Natural killer cell (primary cell): ENCODE measurements around the gene PLCB1. TPM values are rescaled to one million over a fixed set of nuclear protein-coding genes. Genes with fewer than 3 reads are reported as not detected.

Source experiments
- ATAC-seq, 3 donors: fragments of 150-1000 bp in 2 of 3; fragments of 200-7000 bp in 1 of 3; cut with Tn5 transposase; 1 replicate in 1 of 3; 2 replicates in 2 of 3; pipeline ENCODE4 v1.10.0; 2021; ENCODE audit warnings: mild to moderate bottlenecking in 2 of 3, moderate library complexity in 2 of 3
- DNase-seq, 2 donors: peaks; one replicate each; pipeline versions ENCODE4 v3.0.0 to v3.0.0-alpha.2; 2013 to 2021; ENCODE audit warnings: mixed read lengths in 1 of 2
- H3K27ac ChIP-seq: one replicate; pipeline ENCODE4 v1.5.1; 2013; ENCODE audit warnings: mild to moderate bottlenecking, low read length
- H3K27me3 ChIP-seq: one replicate; pipeline ENCODE4 v1.6.1; 2013; ENCODE audit warnings: low read length; ENCODE audit not compliant: control insufficient read depth, insufficient read depth
- H3K36me3 ChIP-seq: one replicate; pipeline ENCODE4 v1.6.1; 2013; ENCODE audit warnings: low read length; ENCODE audit not compliant: control insufficient read depth, insufficient read depth
- H3K4me1 ChIP-seq: one replicate; pipeline ENCODE4 v1.6.1; 2013; ENCODE audit warnings: low read length; ENCODE audit not compliant: control insufficient read depth, insufficient read depth
- H3K4me3 ChIP-seq: one replicate; pipeline ENCODE4 v1.5.1; 2013; ENCODE audit warnings: low read length
- H3K9me3 ChIP-seq: one replicate; pipeline ENCODE4 v1.6.1; 2013; ENCODE audit warnings: low read length; ENCODE audit not compliant: control insufficient read depth, insufficient read depth
- H3K27ac Mint-ChIP-seq, 2 donors: one replicate each; pipeline ENCODE4 v1.8.0; 2022; ENCODE audit warnings: mild to moderate bottlenecking in 2 of 2, mixed read lengths in 2 of 2, moderate library complexity in 1 of 2
- H3K27me3 Mint-ChIP-seq, 2 donors: one replicate each; pipeline ENCODE4 v1.8.0; 2022; ENCODE audit warnings: low read depth in 2 of 2, mixed read lengths in 2 of 2
- H3K36me3 Mint-ChIP-seq: one replicate; pipeline ENCODE4 v1.8.0; 2022; ENCODE audit warnings: mixed read lengths
- H3K4me1 Mint-ChIP-seq, 2 donors: one replicate each; pipeline ENCODE4 v1.8.0; 2022; ENCODE audit warnings: mixed read lengths in 2 of 2
- H3K4me3 Mint-ChIP-seq: one replicate; pipeline ENCODE4 v1.8.0; 2022; ENCODE audit warnings: mild to moderate bottlenecking, moderate library complexity, mixed read lengths
- H3K9me3 Mint-ChIP-seq, 2 donors: one replicate each; pipeline ENCODE4 v1.8.0; 2022; ENCODE audit warnings: mixed read lengths in 2 of 2
- WGBS: methylation state at CpG from one replicate; pipeline ENCODE4 v1.1.7; 2013; ENCODE audit warnings: missing lambda C conversion rate; ENCODE audit not compliant: insufficient coverage; 5-methylcytosine and 5-hydroxymethylcytosine counted together
- intact Hi-C: fragments of 100-400 bp; cut with micrococcal nuclease; formaldehyde crosslinking; loops from one replicate; pipeline ENCODE4 v1.14.2; 2022
- total RNA-seq, 4 donors: library from RNA; stranded (reverse); fragments of 120-200 nt in 1 of 4; gene quantifications; one replicate each; pipeline versions ENCODE4 v1.2.3 to v1.2.4, GENCODE V29; 2013 to 2022
- TF ChIP-seq, protein P1 (sequence below): fragments of 200-600 bp; IDR thresholded peaks from one replicate; pipeline ENCODE4 v1.8.0; 2022; ENCODE audit warnings: antibody characterized with exemption

PLCB1 gene
- total RNA-seq, 3 donors from 2014 or later (not counting 1 experiment from before 2014, with no cell fraction given): 48.7 to 66.2 (median 57.7) TPM

- Histone ChIP-seq H3K36me3 (peaks cover 2% of the 10 kb centered on the region), H3K4me3 (no peak overlapping the region), H3K27ac (no peak overlapping the region), H3K4me1 (no peaks in the 10 kb centered on the region), H3K9me3 (no peaks in the 10 kb centered on the region), H3K27me3 (no peaks in the 10 kb centered on the region)
- ATAC-seq: no peak
- WGBS: no CpG with 5 or more reads among the region's 1 CpG
- Mint-ChIP-seq H3K9me3 (no peaks in the 10 kb centered on the region), H3K27me3 (no peaks in the 10 kb centered on the region), H3K4me3 (no peak overlapping the region), H3K4me1 (no peaks in the 10 kb centered on the region), H3K27ac (no peak overlapping the region), H3K36me3 (no peaks in the 10 kb centered on the region)
- TF ChIP-seq, protein P1, sequence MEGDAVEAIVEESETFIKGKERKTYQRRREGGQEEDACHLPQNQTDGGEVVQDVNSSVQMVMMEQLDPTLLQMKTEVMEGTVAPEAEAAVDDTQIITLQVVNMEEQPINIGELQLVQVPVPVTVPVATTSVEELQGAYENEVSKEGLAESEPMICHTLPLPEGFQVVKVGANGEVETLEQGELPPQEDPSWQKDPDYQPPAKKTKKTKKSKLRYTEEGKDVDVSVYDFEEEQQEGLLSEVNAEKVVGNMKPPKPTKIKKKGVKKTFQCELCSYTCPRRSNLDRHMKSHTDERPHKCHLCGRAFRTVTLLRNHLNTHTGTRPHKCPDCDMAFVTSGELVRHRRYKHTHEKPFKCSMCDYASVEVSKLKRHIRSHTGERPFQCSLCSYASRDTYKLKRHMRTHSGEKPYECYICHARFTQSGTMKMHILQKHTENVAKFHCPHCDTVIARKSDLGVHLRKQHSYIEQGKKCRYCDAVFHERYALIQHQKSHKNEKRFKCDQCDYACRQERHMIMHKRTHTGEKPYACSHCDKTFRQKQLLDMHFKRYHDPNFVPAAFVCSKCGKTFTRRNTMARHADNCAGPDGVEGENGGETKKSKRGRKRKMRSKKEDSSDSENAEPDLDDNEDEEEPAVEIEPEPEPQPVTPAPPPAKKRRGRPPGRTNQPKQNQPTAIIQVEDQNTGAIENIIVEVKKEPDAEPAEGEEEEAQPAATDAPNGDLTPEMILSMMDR: no peak
- intact Hi-C loops: no loop called here
- no peak for DNase-seq
These were observed 651.7 kb downstream of the PLCB1 start for GRCh38 chr20:8783734-8784133.

GRCh38 chr20:8786383-8786782, 654.3 kb downstream of the PLCB1 start:
- Histone ChIP-seq H3K4me3 (no peak overlapping the region), H3K36me3 (peaks cover 8% of the 10 kb centered on the region), H3K27ac (no peak overlapping the region), H3K9me3 (no peaks in the 10 kb centered on the region), H3K27me3 (no peaks in the 10 kb centered on the region), H3K4me1 (no peaks in the 10 kb centered on the region)
- no peaks in the 10 kb centered on the region for H3K9me3 Mint-ChIP-seq
- no peaks in the 10 kb centered on the region for H3K36me3 Mint-ChIP-seq
- WGBS: 99% methylated on average over 5 of the region's 6 CpGs
- no peaks in the 10 kb centered on the region for H3K27me3 Mint-ChIP-seq
- peaks cover 6 to 9% of the 10 kb centered on the region in 2 donors for H3K4me1 Mint-ChIP-seq
- H3K27ac Mint-ChIP-seq: no peak overlapping the region
- no peak for ATAC-seq
- intact Hi-C loops: no loop called here
- no peak overlapping the region for H3K4me3 Mint-ChIP-seq
- TF ChIP-seq, protein P1: no peak
- DNase-seq: no peak

- DNase-seq (no peak), ATAC-seq (no peak)
- Histone ChIP-seq H3K36me3 (peaks cover 8% of the 10 kb centered on the region), H3K9me3 (no peaks in the 10 kb centered on the region), H3K27me3 (no peaks in the 10 kb centered on the region), H3K4me3 (no peak overlapping the region), H3K27ac (no peak overlapping the region), H3K4me1 (no peaks in the 10 kb centered on the region)
- H3K4me3 Mint-ChIP-seq: no peak overlapping the region
- TF ChIP-seq, protein P1: no peak
- H3K36me3 Mint-ChIP-seq: peaks cover 3% of the 10 kb centered on the region
- peaks cover 6 to 9% of the 10 kb centered on the region in 2 donors for H3K4me1 Mint-ChIP-seq
- no peak overlapping the region for H3K27ac Mint-ChIP-seq
- no peaks in the 10 kb centered on the region for H3K27me3 Mint-ChIP-seq
- 89% methylated on average over 2 of the region's 3 CpGs for WGBS
- intact Hi-C loops: no loop called here
- H3K9me3 Mint-ChIP-seq: no peaks in the 10 kb centered on the region
These were observed 655.0 kb downstream of the PLCB1 start for GRCh38 chr20:8787090-8787489.

DNA sequence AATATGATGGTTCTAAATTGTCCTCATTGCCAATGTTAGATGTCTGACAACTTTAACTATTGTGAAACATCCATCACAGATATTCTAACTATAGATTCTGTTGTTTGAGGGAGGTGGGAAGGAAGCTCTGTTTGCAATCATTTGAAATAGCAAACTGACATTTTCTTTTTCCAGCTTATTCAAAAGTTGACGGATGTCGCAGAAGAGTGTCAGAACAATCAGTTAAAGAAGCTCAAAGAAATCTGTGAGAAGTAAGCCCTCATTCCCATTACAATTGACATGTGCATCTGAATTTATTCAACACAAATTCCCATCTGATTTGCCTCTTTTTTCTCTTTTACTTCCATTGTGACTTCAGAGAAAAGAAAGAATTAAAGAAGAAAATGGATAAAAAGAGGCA, 656.2 kb downstream of the PLCB1 start:
- Histone ChIP-seq H3K27me3 (no peaks in the 10 kb centered on the region), H3K36me3 (peaks cover 10% of the 10 kb centered on the region), H3K27ac (no peak overlapping the region), H3K4me1 (no peaks in the 10 kb centered on the region), H3K9me3 (no peaks in the 10 kb centered on the region), H3K4me3 (no peak overlapping the region)
- peaks cover 7% of the 10 kb centered on the region for H3K36me3 Mint-ChIP-seq
- H3K9me3 Mint-ChIP-seq: no peaks in the 10 kb centered on the region
- no peaks in the 10 kb centered on the region for H3K27me3 Mint-ChIP-seq
- intact Hi-C loops: no loop called here
- H3K4me3 Mint-ChIP-seq: no peak overlapping the region
- 93% methylated on average over 2 of the region's 2 CpGs for WGBS
- H3K27ac Mint-ChIP-seq: no peak overlapping the region
- ATAC-seq: no peak
- DNase-seq: no peak
- H3K4me1 Mint-ChIP-seq: peaks cover 6 to 9% of the 10 kb centered on the region in 2 donors
- TF ChIP-seq, protein P1: no peak
